Retina (tissue), 1 donor: ENCODE results near the gene GPR137C.
"Not testable (repeated sequence)": the region's sequence is repeated elsewhere in the genome, so short reads cannot be mapped to it uniquely, and the experiment has no call there.

Experiments
- DNase-seq: peaks from one replicate; pipeline ENCODE4 v3.0.0-alpha.2; 2016

The GPR137C gene

DNA sequence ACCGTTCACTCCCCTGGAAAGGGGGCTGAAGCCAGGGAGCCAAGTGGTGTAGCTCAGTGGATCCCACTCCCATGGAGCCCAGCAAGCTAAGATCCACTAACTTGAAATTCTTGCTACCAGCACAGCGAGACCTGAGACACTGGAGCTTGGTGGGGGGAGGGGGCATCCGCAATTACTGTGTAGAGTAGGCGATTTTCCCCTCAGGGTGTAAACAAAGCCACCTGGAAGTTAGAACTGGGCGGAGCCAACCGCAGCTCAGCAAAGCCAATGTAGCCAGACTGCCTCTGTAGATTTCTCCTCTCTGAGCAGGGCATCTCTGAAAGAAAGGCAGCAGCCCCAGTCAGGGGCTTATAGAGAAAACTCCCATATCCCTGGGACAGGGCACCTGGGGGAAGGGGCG, 15.8 kb downstream of the GPR137C start:
- not testable (repeated sequence) for DNase-seq

DNA sequence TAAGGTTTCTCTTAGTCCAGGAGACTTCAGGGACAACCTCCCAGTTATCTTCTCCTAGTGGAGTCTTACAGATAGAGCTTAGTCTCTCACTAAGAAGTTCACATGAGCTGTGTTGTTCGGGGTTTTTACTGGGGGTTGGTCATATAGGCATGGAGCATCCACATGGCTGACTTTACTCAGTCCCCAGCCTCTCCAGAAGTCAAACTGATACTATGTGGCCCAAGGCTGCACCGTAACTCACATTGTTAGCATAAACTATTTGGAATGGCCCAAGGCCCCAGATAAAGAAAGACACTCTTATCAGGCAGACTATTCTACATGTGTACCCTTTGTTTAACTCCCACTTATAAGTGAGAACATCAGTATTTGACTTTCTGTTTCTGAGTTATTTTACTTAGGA, 23.2 kb downstream of the GPR137C start:
- DNase-seq: no peak

DNA sequence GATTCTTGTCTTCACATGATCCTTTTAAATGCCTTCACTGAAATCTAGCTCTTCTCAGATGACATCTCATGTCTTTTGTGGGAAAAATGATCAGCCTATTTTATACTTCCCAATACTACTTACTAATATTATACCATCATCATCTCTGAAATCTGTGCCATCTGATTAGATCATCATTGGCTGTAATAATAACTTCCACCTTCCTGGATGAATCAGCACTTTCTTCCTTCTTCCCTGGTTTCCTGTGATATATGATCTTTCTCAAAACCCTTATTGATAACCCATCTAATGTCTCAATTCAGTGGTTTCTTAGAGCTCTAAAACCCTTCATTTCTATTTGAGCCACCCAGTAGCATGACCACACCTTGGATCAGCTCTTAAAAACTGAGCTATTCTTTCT, 30.9 kb downstream of the GPR137C start:
- no peak for DNase-seq

DNA sequence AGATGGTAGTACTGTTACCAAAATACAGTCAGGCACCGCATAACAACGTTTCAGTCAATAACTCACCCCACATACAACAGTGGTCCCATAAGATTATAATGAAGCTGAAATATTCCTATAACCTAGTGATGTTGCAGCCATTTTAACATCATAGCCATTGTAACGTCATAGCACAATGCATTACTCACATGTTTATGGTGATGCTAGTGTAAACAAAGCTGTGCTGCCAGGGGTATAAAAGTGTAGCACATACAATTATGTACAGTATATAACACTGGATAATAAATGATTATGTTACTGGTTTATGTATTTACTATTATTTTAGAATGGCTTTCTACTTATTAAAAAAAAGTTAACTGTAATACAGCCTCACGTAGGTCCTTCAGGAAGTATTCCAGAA, 37.0 kb downstream of the GPR137C start:
- no peak for DNase-seq

DNA sequence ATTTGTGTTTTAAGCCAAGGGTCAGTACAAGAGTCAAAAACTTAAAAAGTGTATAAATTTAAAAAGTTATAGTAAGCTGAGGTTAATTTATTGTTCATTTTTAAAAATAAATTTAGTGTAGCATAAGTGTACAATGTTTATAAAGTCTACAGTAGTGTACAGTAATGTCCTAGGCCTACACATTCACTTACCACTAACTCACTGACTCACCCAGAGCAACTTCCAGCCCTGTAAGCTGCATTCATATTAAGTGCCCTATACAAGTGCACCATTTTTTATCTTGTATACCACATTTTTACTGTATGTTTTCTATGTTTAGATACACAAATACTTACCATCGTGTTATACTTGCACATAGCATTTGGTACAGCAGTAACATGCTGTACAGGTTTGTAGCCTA, 37.7 kb downstream of the GPR137C start:
- DNase-seq: no peak

DNA sequence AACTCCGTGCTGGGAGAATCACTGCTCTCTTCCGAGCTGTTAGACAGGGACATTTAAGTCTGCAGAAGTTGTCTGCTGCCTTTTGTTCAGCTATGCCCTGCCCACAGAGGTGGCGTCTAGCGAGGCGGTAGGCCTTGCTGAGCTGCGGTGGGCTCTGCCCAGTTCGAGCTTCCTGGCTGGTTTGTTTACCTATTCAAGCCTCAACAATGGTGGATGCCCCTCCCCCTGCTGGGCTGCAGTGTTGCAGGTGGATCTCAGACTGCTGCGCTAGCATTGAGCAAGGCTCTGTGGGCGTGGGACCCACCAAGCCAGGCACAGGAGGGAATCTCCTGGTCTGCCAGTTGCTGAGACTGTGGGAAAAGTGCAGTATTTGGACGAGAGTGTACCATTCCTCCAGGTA, 43.7 kb downstream of the GPR137C start:
- DNase-seq: no peak

DNA sequence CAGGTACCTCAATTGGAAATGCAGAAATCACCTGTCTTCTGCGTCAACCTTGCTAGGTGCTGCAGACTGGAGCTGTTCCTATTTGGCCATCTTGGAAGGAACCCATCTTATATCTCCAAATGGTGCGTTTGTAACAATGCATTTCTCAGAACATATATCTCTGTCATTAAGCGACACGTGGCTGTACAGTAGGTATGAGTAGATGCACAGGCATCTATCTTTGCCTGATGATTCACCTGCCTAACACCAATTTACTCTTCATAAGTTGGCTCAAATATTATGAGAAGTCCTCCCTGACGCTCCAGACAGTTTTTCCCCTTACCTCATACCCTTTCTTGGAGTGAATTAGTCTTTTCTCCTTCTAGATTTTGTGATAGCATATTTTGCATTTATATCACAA, 44.2 kb downstream of the GPR137C start:
- DNase-seq: no peak

DNA sequence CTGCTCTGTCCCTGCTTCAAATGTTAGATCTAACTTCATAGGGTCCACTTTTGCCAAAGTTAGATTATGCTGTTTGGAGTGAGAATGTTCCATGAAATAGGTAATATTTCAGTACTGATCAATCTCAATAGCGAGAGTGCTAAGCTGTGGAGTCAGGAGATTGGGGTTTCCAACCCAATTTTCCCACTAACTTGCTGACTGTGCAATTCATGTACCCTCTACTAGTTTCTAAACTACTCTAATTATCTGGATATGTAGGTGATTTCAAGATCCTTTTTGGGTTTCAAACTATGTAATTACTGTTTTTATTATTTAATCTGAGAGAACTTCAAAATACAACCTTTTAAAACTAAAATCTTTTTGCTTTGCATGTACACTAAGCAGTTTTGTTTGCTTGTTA, 45.9 kb downstream of the GPR137C start:
- no peak for DNase-seq

DNA sequence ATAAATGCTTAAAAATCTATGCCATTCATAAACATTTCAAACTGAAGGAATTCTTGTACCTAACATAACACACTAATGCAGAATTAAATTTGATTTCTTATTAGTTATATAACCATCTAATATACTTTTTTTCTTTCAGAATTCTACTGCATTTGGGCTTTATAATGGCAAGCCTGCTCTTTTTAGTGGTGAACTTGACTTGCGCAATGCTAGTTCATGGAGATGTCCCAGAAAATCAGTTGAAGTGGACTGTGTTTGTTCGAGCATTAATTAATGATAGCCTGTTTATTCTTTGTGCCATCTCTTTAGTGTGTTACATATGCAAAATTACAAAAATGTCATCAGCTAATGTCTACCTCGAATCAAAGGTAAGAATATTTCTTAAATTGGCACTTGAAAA, 47.3 kb downstream of the GPR137C start:
- DNase-seq: no peak

DNA sequence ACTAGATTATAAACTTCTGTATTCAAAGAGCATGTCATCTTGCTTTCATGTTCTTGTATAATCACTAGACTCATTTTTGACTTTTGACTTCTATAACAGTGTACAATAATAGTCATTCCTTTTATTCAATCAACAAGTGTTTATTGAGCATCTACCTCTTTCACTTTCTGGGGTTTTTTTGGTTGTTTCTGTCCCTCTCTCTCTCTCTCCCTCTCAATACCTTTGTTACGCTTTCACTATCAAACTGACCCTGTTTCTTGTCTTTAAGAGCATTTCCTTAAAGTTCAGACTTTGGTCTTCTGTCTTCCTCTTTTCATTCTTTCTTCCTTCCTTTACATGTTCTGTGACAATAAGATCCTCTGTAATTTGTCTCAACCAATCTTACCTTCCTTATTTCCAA, 49.5 kb downstream of the GPR137C start:
- no peak for DNase-seq

DNA sequence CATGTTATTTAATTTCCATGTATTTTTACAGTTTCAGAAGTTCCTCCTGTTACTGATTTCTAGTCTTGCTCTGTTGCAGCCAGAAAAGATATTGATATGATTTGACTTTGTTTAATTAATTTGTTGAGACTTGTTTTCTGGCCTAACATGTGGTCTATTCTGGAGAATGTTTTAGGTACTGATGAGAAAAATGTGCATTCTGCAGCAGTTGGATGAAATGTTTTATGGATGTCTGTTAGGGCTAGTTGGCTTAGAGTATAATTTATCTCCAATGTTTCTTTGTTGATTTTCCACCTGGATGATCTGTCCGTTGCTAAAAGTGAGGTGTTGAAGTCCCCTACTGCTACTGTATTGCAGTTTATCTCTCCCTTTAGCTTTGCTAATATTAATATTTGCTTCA, 54.4 kb downstream of the GPR137C start:
- no peak for DNase-seq

DNA sequence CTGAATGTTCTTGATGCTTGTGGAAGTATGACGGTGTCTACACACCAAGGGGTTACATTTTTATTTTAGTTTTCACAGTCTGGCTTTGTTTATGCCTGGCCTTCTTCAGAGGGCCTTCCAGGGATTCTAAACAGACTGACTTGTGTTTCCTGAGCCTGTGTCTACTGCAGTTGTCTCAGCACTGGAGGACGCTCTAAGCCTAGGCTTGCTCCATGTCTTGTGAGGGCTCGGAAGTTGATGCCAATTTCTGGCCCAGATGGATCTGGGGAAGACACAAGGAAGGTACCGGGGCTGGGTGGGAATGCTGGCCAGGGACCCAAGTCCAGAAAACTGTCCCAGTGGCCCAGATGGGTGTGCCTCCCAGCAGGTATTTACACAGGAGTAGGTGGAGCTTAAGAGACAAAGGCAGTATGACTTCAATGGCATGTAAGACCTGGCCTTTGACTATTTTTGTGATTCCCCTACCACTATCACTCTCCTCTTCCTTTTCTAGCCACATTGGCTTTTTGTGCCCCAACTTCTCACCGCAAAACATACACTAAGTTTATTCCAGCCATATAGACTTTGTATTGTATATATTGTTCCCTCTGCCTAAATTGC, 56.9 kb downstream of the GPR137C start:
- DNase-seq: no peak

DNA sequence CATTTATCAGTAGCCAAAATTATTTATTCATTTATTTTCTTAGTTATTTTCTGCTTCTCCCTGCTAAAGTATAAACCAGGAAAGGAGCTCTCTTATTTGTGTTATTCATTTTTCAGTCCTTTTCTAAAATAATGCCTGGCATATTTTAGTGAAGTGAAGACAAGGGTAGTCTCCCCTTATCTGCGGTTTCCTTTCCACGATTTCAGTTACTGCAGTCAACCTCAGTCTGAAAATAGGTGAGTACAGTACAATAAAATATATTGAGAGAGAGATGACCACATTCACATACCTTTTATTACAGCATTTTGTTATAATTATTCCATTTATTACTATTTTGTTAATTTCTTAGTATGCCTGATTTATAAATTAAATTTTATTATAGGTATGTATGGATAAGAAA, 57.6 kb downstream of the GPR137C start:
- DNase-seq: no peak

DNA sequence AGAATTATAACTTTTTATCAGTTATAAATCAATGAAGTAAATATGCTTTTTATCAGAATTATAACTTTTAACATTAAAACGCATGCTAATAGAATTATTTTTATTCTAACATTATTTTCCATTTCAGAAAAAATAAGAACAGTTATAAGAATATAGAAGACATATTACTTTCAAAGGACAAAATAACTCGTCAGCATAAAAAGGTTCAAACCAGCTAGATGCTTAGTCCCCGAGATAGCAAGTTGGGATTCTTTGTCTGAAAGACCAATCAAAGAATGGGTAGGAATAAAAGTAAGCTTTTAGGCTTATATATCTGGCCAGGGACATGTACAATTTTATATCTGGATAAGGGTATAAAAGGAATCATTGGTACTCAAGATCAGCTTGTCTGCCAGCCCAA, 66.0 kb downstream of the GPR137C start:
- DNase-seq: no peak

DNA sequence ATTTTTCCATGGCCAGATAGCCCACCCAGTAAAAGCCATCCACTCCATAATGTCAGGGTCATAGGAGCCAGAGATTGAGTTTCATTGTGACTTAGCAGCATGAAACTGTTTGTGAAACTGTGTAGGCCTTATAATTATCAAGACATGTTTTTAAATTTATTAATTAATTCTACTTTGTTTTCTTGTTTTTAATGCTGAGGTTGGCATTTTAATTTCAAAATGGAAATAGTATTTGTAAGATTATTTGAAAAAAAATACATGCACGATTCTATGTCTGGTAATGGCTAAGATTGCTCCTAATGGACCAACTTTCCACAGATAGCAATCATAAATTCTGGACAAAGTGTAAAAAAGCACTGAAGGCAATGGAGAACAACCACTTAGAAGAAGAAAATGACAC, 67.1 kb downstream of the GPR137C start:
- no peak for DNase-seq

DNA sequence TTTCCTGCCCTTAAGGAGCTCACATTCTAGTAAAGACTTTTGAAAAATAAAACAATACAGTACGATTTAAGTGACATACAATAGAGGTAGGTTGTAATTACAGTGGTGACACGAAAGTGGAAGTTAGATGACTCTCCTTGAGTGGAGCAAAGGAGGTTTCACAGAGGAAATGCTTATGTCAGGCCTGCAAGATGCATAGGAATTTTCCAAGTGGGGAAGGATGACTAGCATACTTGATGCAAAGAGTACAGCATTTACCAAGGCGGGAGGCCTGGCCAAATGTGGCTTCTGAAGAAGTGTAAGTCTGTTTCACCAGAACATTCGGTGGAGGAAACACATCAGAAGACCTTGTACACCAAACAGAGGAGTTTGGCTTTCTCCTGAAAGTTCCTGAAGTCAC, 87.5 kb downstream of the GPR137C start:
- DNase-seq: no peak

DNA sequence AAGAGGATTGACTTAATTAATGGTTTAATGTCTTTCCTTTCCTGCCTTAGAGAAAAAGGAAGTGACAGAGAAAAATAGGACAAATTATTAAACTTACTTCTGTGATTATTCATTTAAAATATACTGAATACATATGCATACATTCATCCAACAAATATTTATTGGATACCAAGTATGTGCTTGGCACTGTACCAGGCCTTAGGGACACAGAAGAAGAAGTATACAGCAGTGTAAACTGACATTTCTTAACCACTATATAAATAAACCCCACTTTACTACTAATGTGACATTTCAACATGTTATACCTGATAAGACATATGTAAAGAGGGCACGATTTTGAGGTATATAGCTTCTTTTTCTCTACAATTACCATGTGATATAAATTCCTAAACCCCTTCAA, 89.1 kb downstream of the GPR137C start:
- DNase-seq: no peak

DNA sequence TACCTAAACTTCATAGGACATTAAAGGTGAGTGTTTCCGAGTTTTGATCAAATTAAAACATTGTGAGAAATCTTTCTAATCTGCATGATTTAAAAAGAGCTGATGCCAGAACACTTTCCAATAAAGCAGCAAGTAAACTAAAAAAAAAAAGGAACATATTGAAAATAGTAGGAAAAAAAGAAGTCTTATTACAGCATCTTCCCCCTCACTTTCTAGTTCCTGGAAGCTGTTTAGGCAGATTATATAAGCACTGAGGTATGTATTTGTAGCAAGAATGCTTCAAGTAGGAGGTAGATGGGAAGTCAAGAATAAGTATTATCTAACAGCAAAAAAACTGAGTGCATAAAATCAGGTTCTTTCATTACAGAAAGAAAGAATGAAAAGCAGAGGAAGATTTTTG, 96.9 kb downstream of the GPR137C start:
- DNase-seq: no peak

DNA sequence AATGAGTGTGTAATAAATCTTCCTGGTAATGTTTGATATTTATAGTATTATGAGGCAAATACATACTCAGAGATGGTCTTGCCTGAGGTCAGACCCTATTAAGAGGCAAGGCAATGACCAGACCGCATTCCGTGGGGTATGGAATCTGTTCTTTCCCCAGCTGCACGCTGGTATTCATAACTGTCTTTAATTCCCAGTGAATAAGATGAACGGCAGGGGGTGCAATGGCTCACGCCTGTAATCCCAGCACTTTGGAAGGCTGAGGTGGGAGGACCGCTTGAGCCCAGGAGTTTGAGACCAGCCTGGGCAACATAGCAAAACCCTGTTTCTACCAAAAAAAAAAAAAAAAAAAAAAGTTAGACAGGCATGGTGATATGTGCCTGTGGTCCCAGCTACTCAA, 98.1 kb downstream of the GPR137C start:
- no peak for DNase-seq

DNA sequence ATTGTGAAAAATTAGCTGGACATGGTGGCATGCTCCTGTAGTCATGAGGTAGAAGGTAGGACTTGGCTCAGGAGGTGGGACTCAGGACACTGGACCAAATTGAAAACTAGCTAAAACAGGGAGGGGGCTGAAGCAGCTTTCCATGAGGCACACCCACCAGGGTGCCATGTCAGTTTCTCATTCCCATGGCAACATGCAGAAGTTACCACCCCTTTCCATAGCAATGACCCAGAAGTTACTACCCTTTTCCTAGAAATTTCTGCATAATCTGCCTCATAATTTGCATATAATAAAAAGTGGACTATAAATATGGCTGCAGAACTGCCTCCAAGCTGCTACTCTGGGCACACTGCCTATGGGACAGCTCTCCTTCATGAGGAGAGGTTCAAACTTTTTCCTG, 104.3 kb downstream of the GPR137C start:
- no peak for DNase-seq

DNA sequence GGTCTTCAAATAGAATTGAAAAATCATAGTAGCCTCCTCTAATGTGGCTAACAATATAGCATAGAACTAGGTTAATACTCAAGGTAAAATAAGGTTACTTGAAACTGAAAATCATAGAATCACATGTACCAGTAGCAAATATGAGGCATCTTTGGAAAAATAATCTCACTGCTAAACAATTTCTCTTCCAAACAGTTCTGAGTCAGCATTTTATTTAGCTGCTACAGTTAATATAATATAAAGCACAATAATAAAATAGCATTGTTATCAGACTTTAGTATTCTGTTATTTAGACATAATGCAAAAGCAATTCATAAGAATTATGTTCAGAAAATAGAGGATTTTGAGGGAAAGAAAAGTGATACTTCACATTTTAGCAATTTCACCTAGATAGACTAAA, 107.7 kb downstream of the GPR137C start:
- DNase-seq: no peak

DNA sequence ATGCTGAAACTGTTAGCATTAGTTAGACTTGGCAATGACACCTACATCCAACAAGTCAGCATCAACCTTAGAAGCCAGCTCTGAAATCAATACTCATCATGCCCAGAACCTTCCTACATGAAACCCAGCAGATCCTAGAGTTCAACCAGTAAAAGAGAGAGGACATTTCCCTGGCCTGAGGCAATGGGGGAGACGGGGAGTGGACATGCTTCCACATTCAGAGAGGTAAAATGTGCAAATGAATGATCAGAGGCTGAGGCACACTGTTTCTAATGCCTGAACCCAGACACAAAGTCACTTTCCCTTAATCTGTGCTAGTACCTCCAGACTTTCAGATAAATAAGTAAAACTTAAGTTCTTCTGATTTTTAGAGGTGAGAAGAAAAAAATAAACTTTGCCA, 108.2 kb downstream of the GPR137C start:
- DNase-seq: no peak

DNA sequence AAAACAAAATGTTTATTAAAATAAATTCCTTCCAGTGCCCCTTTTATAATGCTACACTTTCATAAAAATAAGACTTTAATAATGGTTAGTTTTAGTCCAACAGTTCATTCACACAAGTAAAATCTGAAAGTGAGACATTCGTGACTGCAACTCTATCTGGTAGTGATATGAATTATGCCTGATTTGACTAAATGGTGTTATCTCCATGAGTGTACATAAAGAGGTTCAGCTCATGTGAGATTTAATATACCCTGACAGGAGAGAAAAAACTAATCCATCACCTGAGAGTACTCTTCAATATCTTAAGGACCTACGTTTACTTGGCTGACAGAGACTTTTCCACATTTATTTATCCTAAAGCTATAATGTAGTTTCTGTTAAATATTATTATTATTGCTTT, 108.7 kb downstream of the GPR137C start:
- DNase-seq: no peak

DNA sequence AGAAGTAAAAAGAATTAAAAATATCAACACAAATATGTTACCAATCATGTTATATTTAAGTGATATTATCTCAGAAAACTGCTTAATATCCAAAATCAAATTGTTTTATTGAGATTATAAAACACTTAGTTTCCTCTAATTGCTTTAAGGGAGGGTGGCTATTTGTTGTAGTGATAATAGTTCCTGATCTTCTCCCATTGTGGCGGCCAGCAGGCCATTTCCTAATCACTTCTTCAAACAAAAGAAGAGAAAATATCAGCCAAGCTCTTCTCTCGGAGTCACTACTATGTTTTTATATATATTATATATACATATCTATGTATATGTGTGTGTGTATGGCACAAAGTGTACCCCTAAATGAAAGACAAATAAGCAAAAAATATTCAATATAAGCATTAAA, 111.2 kb downstream of the GPR137C start:
- no peak for DNase-seq

DNA sequence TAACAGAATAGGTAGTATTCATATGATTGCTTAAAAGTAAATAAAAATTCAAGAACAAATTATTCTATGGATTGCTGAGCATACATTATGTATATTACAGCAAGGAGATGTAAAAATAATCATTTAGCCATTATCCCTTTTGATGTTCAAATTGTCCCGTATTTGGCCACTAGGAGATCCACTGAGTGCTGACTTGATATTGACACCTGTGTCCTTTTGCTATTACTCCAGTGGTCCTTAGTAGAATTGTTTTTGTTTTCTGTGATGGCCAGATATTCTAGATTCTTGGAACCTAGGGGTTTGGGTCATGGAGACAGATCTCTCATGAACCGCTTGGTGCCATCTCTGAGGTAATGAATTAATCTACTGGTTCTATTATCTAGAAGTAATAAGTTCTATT, 126.0 kb downstream of the GPR137C start:
- no peak for DNase-seq

DNA sequence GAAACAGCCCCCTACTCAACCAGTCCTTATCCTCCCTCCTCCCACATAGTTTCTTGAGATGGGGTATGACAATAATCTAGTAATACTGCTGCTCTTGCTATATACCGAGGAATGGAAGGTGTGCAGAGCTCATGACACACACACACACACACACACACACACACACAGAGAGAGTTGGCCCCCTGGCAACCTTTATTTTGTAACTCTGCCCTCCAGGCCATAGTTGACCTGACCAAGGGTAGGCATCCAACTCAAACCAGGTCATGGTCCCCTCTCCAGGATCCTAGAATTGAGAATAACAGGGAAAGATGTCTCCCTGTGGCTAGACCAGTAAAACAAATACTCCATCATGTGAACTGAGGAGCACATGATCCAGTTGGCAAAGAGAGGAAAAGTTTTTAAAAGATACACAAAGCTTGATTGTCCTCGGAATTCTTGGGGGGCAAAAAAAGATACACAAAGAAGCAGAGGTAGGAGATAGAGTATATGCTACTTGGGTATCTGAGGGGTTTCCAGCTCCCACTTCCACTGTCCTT, 131.4 kb downstream of the GPR137C start:
- DNase-seq: no peak
